DND-41 (cell line): Measurements from ENCODE around the gene CASKIN2.

Source experiments
- CTCF ChIP-seq: IDR thresholded peaks from 2 replicates; pipeline ENCODE4 v1.5.1; 2012; ENCODE audit warnings: borderline replicate concordance, low read length, moderate library complexity, mild to moderate bottlenecking; ENCODE audit not compliant: poor library complexity, severe bottlenecking; ENCODE audit errors: extremely low read depth
- EZH2 ChIP-seq: IDR thresholded peaks from 3 replicates; pipeline ENCODE4 v1.6.1; 2012; ENCODE audit warnings: borderline replicate concordance, low read depth, mild to moderate bottlenecking, moderate library complexity, low read length, inconsistent platforms; ENCODE audit not compliant: severe bottlenecking

GRCh38 chr17:75549246-75550138 lies 34.2 kb upstream of the CASKIN2 start:
- TF ChIP-seq CTCF (no peak), EZH2 (no peak)
